GM23338 (cell line): ENCODE measurements around the gene YPEL4. TPM values are rescaled to one million over a fixed set of nuclear protein-coding genes. Genes with fewer than 3 reads are reported as not detected.

Experiments
- ATAC-seq: fragments of 200-7000 bp; cut with Tn5 transposase; 3 replicates; pipeline ENCODE4 v1.9.1; 2020
- DNase-seq: peaks from one replicate; pipeline ENCODE4 v3.0.0-alpha.2; 2015; ENCODE audit warnings: low spot score
- H2AFZ ChIP-seq: fragments of 200-600 bp; sonication (generic); 2 replicates; pipeline ENCODE4 v1.8.0; 2016; ENCODE audit warnings: antibody characterized with exemption, mild to moderate bottlenecking, moderate library complexity
- H3F3A ChIP-seq: fragments of 200-600 bp; sonication (generic); replicated peaks from 2 replicates; pipeline ENCODE4 v1.8.0; 2017; ENCODE audit warnings: antibody characterized with exemption, mixed run types, low read depth
- H3K27ac ChIP-seq: fragments of 200-600 bp; sonication (generic); 2 replicates; pipeline ENCODE4 v1.6.1; 2016; ENCODE audit warnings: low read depth
- H3K27me3 ChIP-seq: fragments of 200-600 bp; sonication (generic); 2 replicates; pipeline ENCODE4 v1.8.0; 2016; ENCODE audit warnings: mild to moderate bottlenecking, mixed run types, moderate library complexity; ENCODE audit not compliant: insufficient read depth
- H3K36me3 ChIP-seq: fragments of 200-600 bp; sonication (generic); 2 replicates; pipeline ENCODE4 v1.8.0; 2016; ENCODE audit warnings: mild to moderate bottlenecking; ENCODE audit not compliant: insufficient read depth
- H3K4me1 ChIP-seq: fragments of 200-600 bp; sonication (generic); 2 replicates; pipeline ENCODE4 v1.8.0; 2016; ENCODE audit warnings: mild to moderate bottlenecking, moderate library complexity; ENCODE audit not compliant: insufficient read depth
- H3K4me2 ChIP-seq: fragments of 200-600 bp; sonication (generic); 2 replicates; pipeline ENCODE4 v1.7.1; 2017; ENCODE audit warnings: mixed run types
- H3K4me3 ChIP-seq: fragments of 200-600 bp; sonication (generic); 2 replicates; pipeline ENCODE4 v1.6.1; 2016; ENCODE audit warnings: mixed run types
- H3K79me2 ChIP-seq: fragments of 200-600 bp; sonication (generic); replicated peaks from 2 replicates; pipeline ENCODE4 v1.8.0; 2017; ENCODE audit warnings: mild to moderate bottlenecking; ENCODE audit not compliant: insufficient read depth
- H3K9me2 ChIP-seq: fragments of 200-600 bp; sonication (generic); 2 replicates; pipeline ENCODE4 v1.8.0; 2017; ENCODE audit not compliant: insufficient read depth
- H4K20me1 ChIP-seq: fragments of 200-600 bp; sonication (generic); replicated peaks from 2 replicates; pipeline ENCODE4 v1.8.0; 2017; ENCODE audit warnings: mild to moderate bottlenecking; ENCODE audit not compliant: insufficient read depth
- H3K27ac Mint-ChIP-seq: 2 replicates; pipeline ENCODE4 v1.8.0; 2020; ENCODE audit warnings: inconsistent platforms, mild to moderate bottlenecking, moderate library complexity, mixed read lengths
- H3K27me3 Mint-ChIP-seq: 3 replicates; pipeline ENCODE4 v1.8.0; 2022; ENCODE audit warnings: low read depth, mild to moderate bottlenecking, moderate library complexity, mixed read lengths, inconsistent platforms; ENCODE audit not compliant: insufficient read depth, poor library complexity
- H3K36me3 Mint-ChIP-seq: 3 replicates; pipeline ENCODE4 v1.8.0; 2021; ENCODE audit warnings: low read depth, mild to moderate bottlenecking, inconsistent platforms, moderate library complexity, mixed read lengths
- H3K4me1 Mint-ChIP-seq: 3 replicates; pipeline ENCODE4 v1.8.0; 2020; ENCODE audit warnings: mild to moderate bottlenecking, inconsistent platforms, mixed read lengths
- H3K4me3 Mint-ChIP-seq: 3 replicates; pipeline ENCODE4 v1.8.0; 2021; ENCODE audit warnings: moderate library complexity, mild to moderate bottlenecking, inconsistent platforms, mixed read lengths
- H3K9me3 Mint-ChIP-seq: 3 replicates; pipeline ENCODE4 v1.8.0; 2020; ENCODE audit warnings: moderate library complexity, mild to moderate bottlenecking, inconsistent platforms, mixed read lengths
- CREB1 ChIP-seq: fragments of 250-450 bp; sonication (Bioruptor Pico); IDR thresholded peaks from 2 replicates; pipeline ENCODE4 v1.5.0; 2020; ENCODE audit warnings: low read depth, mild to moderate bottlenecking, moderate library complexity
- CTCF ChIP-seq, 2 experiments: fragments of 200-600 bp in 1 of 2; sonication (generic) in 1 of 2; conservative IDR thresholded peaks; 2 replicates each; pipeline versions ENCODE4 v1.5.1 to v1.6.1; 2016 to 2017; ENCODE audit warnings: antibody characterized with exemption in 2 of 2, low read depth in 2 of 2, mild to moderate bottlenecking in 2 of 2, moderate library complexity in 1 of 2
- ETS1 ChIP-seq: IDR thresholded peaks from 2 replicates; pipeline ENCODE4 v1.6.1; 2016; ENCODE audit warnings: antibody characterized with exemption
- EZH2phosphoT487 ChIP-seq: fragments of 200-600 bp; sonication (generic); IDR thresholded peaks from one replicate; pipeline ENCODE4 v1.8.1; 2018; ENCODE audit warnings: antibody characterized with exemption; ENCODE audit not compliant: unreplicated experiment
- JUNB ChIP-seq: IDR thresholded peaks from one replicate; pipeline ENCODE4 v1.6.1; 2016; ENCODE audit warnings: antibody characterized with exemption; ENCODE audit not compliant: unreplicated experiment
- POLR2AphosphoS5 ChIP-seq: IDR thresholded peaks from 2 replicates; pipeline ENCODE4 v1.6.1; 2016; ENCODE audit warnings: antibody characterized with exemption, low read depth
- STAT1 ChIP-seq: IDR thresholded peaks from one replicate; pipeline ENCODE4 v1.6.1; 2016; ENCODE audit warnings: antibody characterized with exemption; ENCODE audit not compliant: unreplicated experiment
- ZNF114 ChIP-seq: fragments of 250-450 bp; sonication (Bioruptor Pico); IDR thresholded peaks from 2 replicates; pipeline ENCODE4 v1.5.0; 2020; ENCODE audit warnings: mild to moderate bottlenecking, moderate library complexity
- ZNF331 ChIP-seq: fragments of 250-450 bp; sonication (Bioruptor Pico); IDR thresholded peaks from 2 replicates; pipeline ENCODE4 v1.5.0; 2020; ENCODE audit warnings: low read depth, mild to moderate bottlenecking, moderate library complexity
- polyA plus RNA-seq: library from polyadenylated mRNA; unstranded; fragments of >200 nt; fragmentation: Nextera tagmentation; extraction: Ambion mirVana; gene quantifications from 2 replicates; pipeline ENCODE4 v1.2.1, GENCODE V29; 2016
- total RNA-seq: library from RNA; depleted of rRNA; stranded (reverse); fragments of >200 nt; shearing (Covaris generic); gene quantifications from 2 replicates; pipeline ENCODE4 v1.2.3, GENCODE V29; 2014

The YPEL4 gene
- total and polyA plus RNA-seq, 2 experiments from 2014 or later = 1.1 TPM; not detected in 1

GRCh38 chr11:57598831-57599155 lies 50.9 kb downstream of the YPEL4 start:
- DNase-seq = no peak
- Histone ChIP-seq H2AFZ (peak overlapping the region; percentile 96), H3K4me1 (peaks cover 11% of the 10 kb centered on the region), H3K27me3 (no peaks in the 10 kb centered on the region), H3F3A (peaks cover 17% of the 10 kb centered on the region; the same call in 1 of the 2 replicates), H4K20me1 (no peaks in the 10 kb centered on the region), H3K36me3 (no peaks in the 10 kb centered on the region), H3K27ac (peak overlapping the region; percentile 89; the same call in 1 of the 2 replicates), H3K9me2 (no peaks in the 10 kb centered on the region), H3K4me3 (peak overlapping the region; percentile 64), H3K4me2 (peak overlapping the region; percentile 93), H3K79me2 (0 out of 2 replicates have a peak, but pooled peaks cover 3% of the 10 kb centered on the region)
- H3K27me3 Mint-ChIP-seq = peaks cover 18% of the 10 kb centered on the region
- no peak for TF ChIP-seq STAT1
- H3K4me3 Mint-ChIP-seq = peak overlapping the region; percentile 81
- ATAC-seq = no peak
- H3K36me3 Mint-ChIP-seq = peaks cover 27% of the 10 kb centered on the region
- H3K4me1 Mint-ChIP-seq = peaks cover 35% of the 10 kb centered on the region
- H3K27ac Mint-ChIP-seq = no peak overlapping the region
- no peaks in the 10 kb centered on the region for H3K9me3 Mint-ChIP-seq

GRCh38 chr11:57597916-57598830 lies 51.5 kb downstream of the YPEL4 start:
- Histone ChIP-seq H3K27me3 (no peaks in the 10 kb centered on the region), H3K27ac (peak overlapping the region; percentile 92), H3K4me1 (peaks cover 11% of the 10 kb centered on the region), H3K4me2 (peak overlapping the region; percentile 93), H3K4me3 (peak overlapping the region; percentile 64), H3K36me3 (no peaks in the 10 kb centered on the region), H3F3A (peaks cover 17% of the 10 kb centered on the region), H4K20me1 (no peaks in the 10 kb centered on the region), H2AFZ (peak overlapping the region; percentile 96), H3K79me2 (0 out of 2 replicates have a peak, but pooled peaks cover 3% of the 10 kb centered on the region), H3K9me2 (no peaks in the 10 kb centered on the region)
- TF ChIP-seq POLR2AphosphoS5 = peak; percentile 59
- TF ChIP-seq ETS1 = no peak
- TF ChIP-seq CTCF (conservative IDR thresholded peaks at IDR 0.05; ENCODE audit: low read depth in 2 of 2) = no peak
- no peak for TF ChIP-seq JUNB
- TF ChIP-seq CREB1 = peak; percentile 58
- no peak for TF ChIP-seq EZH2phosphoT487
- no peak for TF ChIP-seq STAT1
- TF ChIP-seq ZNF331 (CRISPR knock-in tag) = no peak
- TF ChIP-seq ZNF114 (CRISPR knock-in tag) = no peak
- DNase-seq (peak; percentile 96), ATAC-seq (peak; percentile 87)
- H3K27ac Mint-ChIP-seq = peak overlapping the region; percentile 92
- peaks cover 35% of the 10 kb centered on the region for H3K4me1 Mint-ChIP-seq
- no peaks in the 10 kb centered on the region for H3K9me3 Mint-ChIP-seq
- H3K4me3 Mint-ChIP-seq = peak overlapping the region; percentile 81
- H3K27me3 Mint-ChIP-seq = peaks cover 18% of the 10 kb centered on the region
- peaks cover 27% of the 10 kb centered on the region for H3K36me3 Mint-ChIP-seq
